Thymus (tissue), 14 donors: ENCODE data around the gene ITPKB. TPM values are rescaled to one million over a fixed set of nuclear protein-coding genes. Genes with fewer than 3 reads are reported as not detected.

Experiments
- DNase-seq, 9 donors: peaks; one replicate each; pipeline ENCODE4 v3.0.0-alpha.2; 2013; ENCODE audit warnings: low spot score in 9 of 9, low read depth in 6 of 9, missing footprints in 1 of 9
- H3K27ac ChIP-seq, 2 donors: one replicate each; pipeline ENCODE4 v1.5.1; 2013; ENCODE audit warnings: control low read depth in 1 of 2, low read depth in 1 of 2, low read length in 1 of 2, mild to moderate bottlenecking in 1 of 2, moderate library complexity in 1 of 2
- H3K27me3 ChIP-seq, 2 donors: one replicate each; pipeline ENCODE4 v1.5.1; 2013; ENCODE audit warnings: low read length in 1 of 2; ENCODE audit not compliant: control insufficient read depth in 2 of 2, insufficient read depth in 1 of 2
- H3K36me3 ChIP-seq, 2 donors: one replicate each; pipeline ENCODE4 v1.5.1; 2013; ENCODE audit warnings: low read length in 1 of 2, mild to moderate bottlenecking in 1 of 2, moderate library complexity in 1 of 2; ENCODE audit not compliant: control insufficient read depth in 2 of 2, insufficient read depth in 2 of 2
- H3K4me1 ChIP-seq, 2 donors: one replicate each; pipeline ENCODE4 v1.5.1; 2013; ENCODE audit warnings: low read length in 2 of 2; ENCODE audit not compliant: control insufficient read depth in 2 of 2, insufficient read depth in 2 of 2
- H3K4me3 ChIP-seq, 2 donors: one replicate each; pipeline ENCODE4 v1.5.1; 2013; ENCODE audit warnings: low read length in 2 of 2, control low read depth in 1 of 2, mild to moderate bottlenecking in 1 of 2
- H3K9me3 ChIP-seq, 2 donors: one replicate each; pipeline ENCODE4 v1.5.1; 2013; ENCODE audit warnings: low read length in 1 of 2, mild to moderate bottlenecking in 1 of 2; ENCODE audit not compliant: control insufficient read depth in 2 of 2, insufficient read depth in 1 of 2
- WGBS: extraction: QIAGEN DNeasy Blood & Tissue Kit; methylation state at CpG from one replicate; pipeline ENCODE4 v1.1.7; 2013; 5-methylcytosine and 5-hydroxymethylcytosine counted together
- long read RNA-seq, 10 donors: transcript quantifications; one replicate each; lab custom pipeline, GENCODE V29; 2026
- polyA plus RNA-seq: library from polyadenylated mRNA; stranded (reverse); fragments of 200-250 nt; gene quantifications from one replicate; pipeline ENCODE4 v1.2.3, GENCODE V29; 2013
- total RNA-seq: library from RNA; stranded (reverse); fragments of 120-200 nt; gene quantifications from one replicate; pipeline ENCODE4 v1.2.4, GENCODE V29; 2013
- donor health status: healthy.

ITPKB gene
- 22.7 TPM for total RNA-seq
- 32.0 TPM for polyA plus RNA-seq
- long read RNA-seq, donor 1, result 0 reads
- long read RNA-seq, donor 2, full-length matches to known transcripts, result 22 of 45 reads
- long read RNA-seq, donor 2, partial matches to known transcripts, result 23 of 45 reads
- long read RNA-seq, donor 2, other reads (novel, unspliced or antisense), result 0 of 45 reads
- long read RNA-seq, donor 3, full-length matches to known transcripts, result 10 of 22 reads
- long read RNA-seq, donor 3, partial matches to known transcripts, result 12 of 22 reads
- long read RNA-seq, donor 3, other reads (novel, unspliced or antisense), result 0 of 22 reads
- long read RNA-seq, donor 4, full-length matches to known transcripts, result 6 of 11 reads
- long read RNA-seq, donor 4, partial matches to known transcripts, result 5 of 11 reads
- long read RNA-seq, donor 4, other reads (novel, unspliced or antisense), result 0 of 11 reads
- long read RNA-seq, donor 5, full-length matches to known transcripts, result 9 of 26 reads
- long read RNA-seq, donor 5, partial matches to known transcripts, result 17 of 26 reads
- long read RNA-seq, donor 5, other reads (novel, unspliced or antisense), result 0 of 26 reads
- long read RNA-seq, donor 6, full-length matches to known transcripts, result 5 of 16 reads
- long read RNA-seq, donor 6, partial matches to known transcripts, result 11 of 16 reads
- long read RNA-seq, donor 6, other reads (novel, unspliced or antisense), result 0 of 16 reads
- long read RNA-seq, donor 7, full-length matches to known transcripts, result 2 of 2 reads
- long read RNA-seq, donor 7, partial matches to known transcripts, result 0 of 2 reads
- long read RNA-seq, donor 7, other reads (novel, unspliced or antisense), result 0 of 2 reads
- long read RNA-seq, donor 8, full-length matches to known transcripts, result 5 of 13 reads
- long read RNA-seq, donor 8, partial matches to known transcripts, result 8 of 13 reads
- long read RNA-seq, donor 8, other reads (novel, unspliced or antisense), result 0 of 13 reads
- long read RNA-seq, donor 9, full-length matches to known transcripts, result 3 of 37 reads
- long read RNA-seq, donor 9, partial matches to known transcripts, result 34 of 37 reads
- long read RNA-seq, donor 9, other reads (novel, unspliced or antisense), result 0 of 37 reads
- long read RNA-seq, donor 10, full-length matches to known transcripts, result 10 of 33 reads
- long read RNA-seq, donor 10, partial matches to known transcripts, result 23 of 33 reads
- long read RNA-seq, donor 10, other reads (novel, unspliced or antisense), result 0 of 33 reads

- H3K4me3 ChIP-seq, result peak within 1 kb of the TSS; percentile 79 to 93
- no peaks in the 10 kb centered on the region for H3K27me3 ChIP-seq
- DNase-seq, result peak; percentile 55 to 92 (median 78)
- peaks cover 23 to 47% of the 10 kb centered on the region in 2 donors for H3K4me1 ChIP-seq
- H3K9me3 ChIP-seq, result no peaks in the 10 kb centered on the region
- WGBS, result under 1% methylated on average over 23 of the region's 23 CpGs
- peaks cover 30 to 32% of the 10 kb centered on the region in 2 donors for H3K36me3 ChIP-seq
- peak within 1 kb of the TSS; percentile 94 for H3K27ac ChIP-seq
Observed at GRCh38 chr1:226738995-226739695, at the start of gene ITPKB. TSS of gene ITPKB (minus strand) at chr1:226739282. CDS start at chr1:226737458, 1,824 bp downstream.

- 97% methylated on average over 7 of the region's 7 CpGs for WGBS
- H3K9me3 ChIP-seq, result no peaks in the 10 kb centered on the region
- H3K4me1 ChIP-seq, result no peaks in the 10 kb centered on the region
- no peaks in the 10 kb centered on the region for H3K36me3 ChIP-seq
- H3K27ac ChIP-seq, result no peak overlapping the region
- H3K27me3 ChIP-seq, result no peaks in the 10 kb centered on the region
- no peak for DNase-seq
- no peak overlapping the region for H3K4me3 ChIP-seq
Observed at GRCh38 chr1:226787638-226788037, 48.6 kb upstream of the ITPKB start.

- Histone ChIP-seq H3K27me3 (no peaks in the 10 kb centered on the region), H3K27ac (no peak overlapping the region), H3K4me1 (no peaks in the 10 kb centered on the region), H3K4me3 (no peak overlapping the region), H3K9me3 (no peaks in the 10 kb centered on the region), H3K36me3 (no peaks in the 10 kb centered on the region)
- 93% methylated on average over 2 of the region's 2 CpGs for WGBS
- DNase-seq, result no peak
Observed at GRCh38 chr1:226787071-226787470, 48.0 kb upstream of the ITPKB start.

- Histone ChIP-seq H3K27ac (no peak overlapping the region), H3K27me3 (no peaks in the 10 kb centered on the region), H3K36me3 (no peaks in the 10 kb centered on the region), H3K9me3 (no peaks in the 10 kb centered on the region), H3K4me1 (no peaks in the 10 kb centered on the region), H3K4me3 (no peak overlapping the region)
- 96% methylated on average over 3 of the region's 3 CpGs for WGBS
- no peak for DNase-seq
Observed at GRCh38 chr1:226786550-226786949, 47.5 kb upstream of the ITPKB start.

- Histone ChIP-seq H3K9me3 (no peaks in the 10 kb centered on the region), H3K27me3 (no peaks in the 10 kb centered on the region), H3K36me3 (no peaks in the 10 kb centered on the region), H3K4me3 (no peak overlapping the region), H3K4me1 (no peaks in the 10 kb centered on the region), H3K27ac (no peak overlapping the region)
- no peak for DNase-seq
- WGBS, result 97% methylated on average over 2 of the region's 2 CpGs
Observed at GRCh38 chr1:226785805-226786204, 46.7 kb upstream of the ITPKB start.

- H3K36me3 ChIP-seq, result no peaks in the 10 kb centered on the region
- WGBS, result 93% methylated on average over 19 of the region's 19 CpGs
Observed at GRCh38 chr1:226784081-226785049, 45.3 kb upstream of the ITPKB start.

GRCh38 chr1:226782845-226783601 is 43.9 kb upstream of the ITPKB start:
- no peak for DNase-seq
- WGBS, result 97% methylated on average over 4 of the region's 4 CpGs
- Histone ChIP-seq H3K27me3 (no peaks in the 10 kb centered on the region), H3K36me3 (no peaks in the 10 kb centered on the region), H3K27ac (no peak overlapping the region), H3K9me3 (no peaks in the 10 kb centered on the region), H3K4me1 (peaks cover 10 to 23% of the 10 kb centered on the region in 2 donors), H3K4me3 (no peak overlapping the region)

More at GRCh38 chr1:226784081-226785049, 45.3 kb upstream of the ITPKB start:
- no peak overlapping the region for H3K27ac ChIP-seq
- no peaks in the 10 kb centered on the region for H3K27me3 ChIP-seq
- peaks cover 6 to 14% of the 10 kb centered on the region in 2 donors for H3K4me1 ChIP-seq
- DNase-seq, result no peak
- no peak overlapping the region for H3K4me3 ChIP-seq
- no peaks in the 10 kb centered on the region for H3K9me3 ChIP-seq
